Tibial artery (tissue), 4 donors: ENCODE measurements around the gene GADD45A.
A peak's percentile ranks its signal among the peaks of the same experiment; 100 is the strongest.

Source experiments
- DNase-seq, 2 donors: peaks; one replicate each; pipeline ENCODE4 v3.0.0-alpha.2; 2019
- H3K27ac ChIP-seq, 2 donors: fragments of 200-600 bp; sonication (generic) in 1 of 2; 1 replicate in 1 of 2; 2 replicates in 1 of 2; pipeline ENCODE4 v1.5.1; 2018 to 2019; ENCODE audit warnings: mild to moderate bottlenecking in 1 of 2
- H3K27me3 ChIP-seq, 2 donors: fragments of 200-600 bp; sonication (generic) in 1 of 2; one replicate each; pipeline versions ENCODE4 v1.5.1 to v1.6.0; 2016 to 2019
- H3K36me3 ChIP-seq, 3 donors: fragments of 200-600 bp; sonication (generic) in 2 of 3; one replicate each; pipeline ENCODE4 v1.5.1; 2016 to 2019; ENCODE audit warnings: mild to moderate bottlenecking in 2 of 3
- H3K4me1 ChIP-seq, 4 donors: fragments of 200-600 bp; sonication (generic) in 2 of 4; 1 replicate in 3 of 4; 2 replicates in 1 of 4; pipeline ENCODE4 v1.5.1; 2016 to 2019
- H3K4me3 ChIP-seq, 2 donors: fragments of 200-600 bp; sonication (generic) in 1 of 2; 1 replicate in 1 of 2; 2 replicates in 1 of 2; pipeline ENCODE4 v1.5.1; 2018 to 2019; ENCODE audit warnings: mild to moderate bottlenecking in 2 of 2
- H3K9me3 ChIP-seq, 3 donors: fragments of 200-600 bp; sonication (generic) in 1 of 3; one replicate each; pipeline ENCODE4 v1.5.1; 2016 to 2019
- CTCF ChIP-seq, 2 experiments: fragments of 200-600 bp in 1 of 2; fragments of 450-650 bp in 1 of 2; IDR thresholded peaks; one replicate each; pipeline ENCODE4 v1.5.1; 2017 to 2019; ENCODE audit warnings: antibody characterized with exemption in 2 of 2, mild to moderate bottlenecking in 1 of 2, moderate library complexity in 1 of 2
- intact Hi-C: fragments of 100-400 bp; cut with DNase I; formaldehyde crosslinking; loops from one replicate; pipeline ENCODE4 v1.15.0; 2023; ENCODE audit warnings: low total_unique reads

The GADD45A gene

DNA sequence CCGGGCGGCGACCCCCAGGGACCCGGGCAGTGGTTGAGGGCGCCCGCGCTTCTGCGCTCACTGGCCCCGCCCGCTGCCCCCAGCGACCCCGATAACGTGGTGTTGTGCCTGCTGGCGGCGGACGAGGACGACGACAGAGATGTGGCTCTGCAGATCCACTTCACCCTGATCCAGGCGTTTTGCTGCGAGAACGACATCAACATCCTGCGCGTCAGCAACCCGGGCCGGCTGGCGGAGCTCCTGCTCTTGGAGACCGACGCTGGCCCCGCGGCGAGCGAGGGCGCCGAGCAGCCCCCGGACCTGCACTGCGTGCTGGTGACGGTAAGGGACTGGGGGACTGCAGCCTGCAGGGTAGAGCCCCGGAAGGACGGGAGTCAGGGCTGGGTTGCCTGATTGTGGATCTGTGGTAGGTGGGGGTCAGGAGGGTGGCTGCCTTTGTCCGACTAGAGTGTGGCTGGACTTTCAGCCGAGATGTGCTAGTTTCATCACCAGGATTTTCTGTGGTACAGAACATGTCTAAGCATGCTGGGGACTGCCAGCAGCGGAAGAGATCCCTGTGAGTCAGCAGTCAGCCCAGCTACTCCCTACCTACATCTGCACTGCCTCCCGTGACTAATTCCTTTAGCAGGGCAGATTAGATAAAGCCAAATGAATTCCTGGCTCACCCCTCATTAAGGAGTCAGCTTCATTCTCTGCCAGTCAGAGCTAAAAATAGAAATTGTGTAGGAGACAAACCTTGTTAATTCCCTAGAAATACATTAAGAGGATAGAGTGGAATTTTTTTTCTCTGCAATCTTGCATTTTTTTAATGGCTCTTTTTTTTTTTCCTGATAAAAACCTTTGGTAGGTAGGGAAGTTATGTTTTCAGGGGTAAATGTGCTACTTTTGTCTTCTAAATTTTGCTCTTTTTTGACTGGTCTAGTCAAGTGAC is 1.5 kb downstream of the GADD45A start:
- Histone ChIP-seq H3K27me3 (no peaks in the 10 kb centered on the region), H3K4me3 (peak overlapping the region; percentile 88 to 98), H3K9me3 (no peaks in the 10 kb centered on the region), H3K4me1 (peaks cover 0 to 55% (median 34%) of the 10 kb centered on the region in 4 donors), H3K27ac (peak overlapping the region; percentile 95 to 99), H3K36me3 (peaks cover 21 to 27% (median 24%) of the 10 kb centered on the region in 3 donors)
- peak; percentile 86 to 91 for DNase-seq
- no peak for TF ChIP-seq CTCF (IDR thresholded peaks at IDR 0.05)
- intact Hi-C loops: loop anchor here (5.0 to 10.0 kb wide), 3 partner anchors 61 to 148 kb away; partner anchors contain the start of gene GNG12

- TF ChIP-seq CTCF (IDR thresholded peaks at IDR 0.05): no peak
- H3K4me1 ChIP-seq: peaks cover 0 to 54% (median 34%) of the 10 kb centered on the region in 4 donors
- DNase-seq: no peak
- H3K27ac ChIP-seq: peak overlapping the region; percentile 95 to 99
- no peaks in the 10 kb centered on the region for H3K27me3 ChIP-seq
- H3K4me3 ChIP-seq: peak overlapping the region; percentile 88 to 98
- no peaks in the 10 kb centered on the region for H3K9me3 ChIP-seq
- intact Hi-C loops: loop anchor here (5.0 to 10.0 kb wide), 3 partner anchors 60 to 148 kb away; partner anchors contain the start of gene GNG12
- H3K36me3 ChIP-seq: peaks cover 21 to 27% (median 24%) of the 10 kb centered on the region in 3 donors
Measured at GRCh38 chr1:67687198-67687545, 2.2 kb downstream of the GADD45A start.

DNA sequence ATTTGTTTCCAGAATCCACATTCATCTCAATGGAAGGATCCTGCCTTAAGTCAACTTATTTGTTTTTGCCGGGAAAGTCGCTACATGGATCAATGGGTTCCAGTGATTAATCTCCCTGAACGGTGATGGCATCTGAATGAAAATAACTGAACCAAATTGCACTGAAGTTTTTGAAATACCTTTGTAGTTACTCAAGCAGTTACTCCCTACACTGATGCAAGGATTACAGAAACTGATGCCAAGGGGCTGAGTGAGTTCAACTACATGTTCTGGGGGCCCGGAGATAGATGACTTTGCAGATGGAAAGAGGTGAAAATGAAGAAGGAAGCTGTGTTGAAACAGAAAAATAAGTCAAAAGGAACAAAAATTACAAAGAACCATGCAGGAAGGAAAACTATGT is 2.6 kb downstream of the GADD45A start:
- Histone ChIP-seq H3K27ac (peak overlapping the region; percentile 95 to 99), H3K4me1 (peaks cover 0 to 49% (median 34%) of the 10 kb centered on the region in 4 donors), H3K27me3 (no peaks in the 10 kb centered on the region), H3K4me3 (peak overlapping the region; percentile 88 to 98), H3K36me3 (peaks cover 21 to 27% (median 24%) of the 10 kb centered on the region in 3 donors), H3K9me3 (no peaks in the 10 kb centered on the region)
- TF ChIP-seq CTCF (IDR thresholded peaks at IDR 0.05): no peak
- DNase-seq: no peak
- intact Hi-C loops: loop anchor here (5.0 to 10.0 kb wide), 3 partner anchors 60 to 147 kb away; partner anchors contain the start of gene GNG12

GRCh38 chr1:67688526-67689219 is 3.7 kb downstream of the GADD45A start:
- Histone ChIP-seq H3K27ac (peak overlapping the region; percentile 95 to 99), H3K4me3 (peak overlapping the region; percentile 88 to 98), H3K36me3 (peaks cover 21 to 27% (median 24%) of the 10 kb centered on the region in 3 donors), H3K27me3 (no peaks in the 10 kb centered on the region), H3K9me3 (no peaks in the 10 kb centered on the region), H3K4me1 (peaks cover 0 to 40% (median 25%) of the 10 kb centered on the region in 4 donors)
- no peak for DNase-seq
- TF ChIP-seq CTCF (IDR thresholded peaks at IDR 0.05): no peak
- intact Hi-C loops: loop anchor here (5.0 to 10.0 kb wide), 3 partner anchors 59 to 146 kb away; partner anchors contain the start of gene GNG12

DNA sequence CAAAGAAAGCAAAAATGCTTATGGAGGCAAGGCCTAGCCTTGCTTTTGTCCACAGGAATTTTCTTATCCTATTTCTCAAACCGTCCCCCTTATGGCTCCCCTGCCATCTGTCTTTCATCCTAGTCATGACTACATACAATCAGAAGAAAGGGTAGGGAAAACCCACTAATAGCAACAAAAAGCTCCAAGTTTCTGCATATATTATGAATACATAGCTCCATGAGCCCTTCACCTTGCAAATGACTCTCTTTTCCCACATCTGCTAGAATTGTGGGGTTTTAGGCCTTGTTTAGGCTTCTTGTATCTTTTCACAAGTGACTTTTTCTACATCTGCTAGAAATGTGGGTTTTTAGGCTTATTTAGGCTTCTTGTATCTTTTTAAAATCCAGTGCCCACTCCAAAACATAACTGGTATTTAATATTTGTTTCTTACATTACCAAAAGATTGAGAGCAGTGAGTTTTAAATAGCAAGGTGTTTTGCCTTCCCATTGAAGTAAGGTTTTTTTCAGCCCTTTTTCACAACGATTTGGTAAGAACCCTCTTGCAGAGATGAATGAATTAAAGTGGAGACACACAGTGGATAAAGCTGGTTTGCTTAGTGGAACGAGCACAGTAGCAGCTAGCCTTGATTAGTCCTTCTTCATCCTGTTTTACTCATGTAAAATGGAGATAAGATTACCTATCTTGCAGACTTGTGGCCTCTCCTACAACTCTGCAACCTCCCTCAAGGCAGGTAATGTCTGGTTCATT is 4.4 kb downstream of the GADD45A start:
- H3K4me1 ChIP-seq: peaks cover 0 to 32% (median 18%) of the 10 kb centered on the region in 4 donors
- H3K9me3 ChIP-seq: no peaks in the 10 kb centered on the region
- H3K4me3 ChIP-seq: peak overlapping the region in 1 of 2 donors; percentile 98
- peaks cover 21 to 27% (median 24%) of the 10 kb centered on the region in 3 donors for H3K36me3 ChIP-seq
- H3K27ac ChIP-seq: peak overlapping the region; percentile 95 to 99
- no peaks in the 10 kb centered on the region for H3K27me3 ChIP-seq
- no peak for TF ChIP-seq CTCF (IDR thresholded peaks at IDR 0.05)
- intact Hi-C loops: loop anchor here (5.0 to 10.0 kb wide), 3 partner anchors 58 to 145 kb away; partner anchors contain the start of gene GNG12
- no peak for DNase-seq
